GM19467 (cell line): Measurements from ENCODE around the gene MAP4K2.

Experiments
- ATAC-seq: cut with Tn5 transposase; IDR thresholded peaks from one replicate; pipeline ENCODE4 v1.9.1; 2021; ENCODE audit warnings: mild to moderate bottlenecking, moderate library complexity; ENCODE audit not compliant: unreplicated experiment

The MAP4K2 gene

GRCh38 chr11:64792482-64792881 is 10.5 kb downstream of the MAP4K2 start:
- ATAC-seq = no peak

DNA sequence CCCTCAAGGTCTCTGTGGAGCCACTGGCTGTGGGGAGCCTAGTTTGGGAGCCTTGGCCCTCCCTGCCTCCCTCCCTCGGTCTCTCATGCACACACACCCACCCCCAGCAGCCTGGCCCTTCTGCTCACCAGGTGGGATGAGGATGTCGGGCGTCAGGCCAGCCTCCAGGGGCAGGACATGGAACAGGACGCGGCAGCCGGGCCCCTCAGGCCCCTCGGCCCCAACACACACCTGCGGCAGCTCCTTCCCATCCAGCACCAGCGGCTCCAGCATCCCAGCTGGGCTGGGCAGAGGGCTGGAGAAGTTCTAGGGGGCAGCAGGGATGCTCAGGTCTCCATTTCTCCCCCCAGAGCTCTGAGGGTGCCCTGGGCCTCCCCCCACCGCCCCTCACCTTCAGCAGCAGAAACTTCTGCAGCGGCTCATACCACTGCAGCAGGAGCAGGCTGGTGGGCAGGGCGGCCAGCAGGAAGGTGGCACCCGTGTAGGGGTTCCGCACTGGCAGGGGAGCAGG is 11.2 kb downstream of the MAP4K2 start:
- ATAC-seq = no peak

DNA sequence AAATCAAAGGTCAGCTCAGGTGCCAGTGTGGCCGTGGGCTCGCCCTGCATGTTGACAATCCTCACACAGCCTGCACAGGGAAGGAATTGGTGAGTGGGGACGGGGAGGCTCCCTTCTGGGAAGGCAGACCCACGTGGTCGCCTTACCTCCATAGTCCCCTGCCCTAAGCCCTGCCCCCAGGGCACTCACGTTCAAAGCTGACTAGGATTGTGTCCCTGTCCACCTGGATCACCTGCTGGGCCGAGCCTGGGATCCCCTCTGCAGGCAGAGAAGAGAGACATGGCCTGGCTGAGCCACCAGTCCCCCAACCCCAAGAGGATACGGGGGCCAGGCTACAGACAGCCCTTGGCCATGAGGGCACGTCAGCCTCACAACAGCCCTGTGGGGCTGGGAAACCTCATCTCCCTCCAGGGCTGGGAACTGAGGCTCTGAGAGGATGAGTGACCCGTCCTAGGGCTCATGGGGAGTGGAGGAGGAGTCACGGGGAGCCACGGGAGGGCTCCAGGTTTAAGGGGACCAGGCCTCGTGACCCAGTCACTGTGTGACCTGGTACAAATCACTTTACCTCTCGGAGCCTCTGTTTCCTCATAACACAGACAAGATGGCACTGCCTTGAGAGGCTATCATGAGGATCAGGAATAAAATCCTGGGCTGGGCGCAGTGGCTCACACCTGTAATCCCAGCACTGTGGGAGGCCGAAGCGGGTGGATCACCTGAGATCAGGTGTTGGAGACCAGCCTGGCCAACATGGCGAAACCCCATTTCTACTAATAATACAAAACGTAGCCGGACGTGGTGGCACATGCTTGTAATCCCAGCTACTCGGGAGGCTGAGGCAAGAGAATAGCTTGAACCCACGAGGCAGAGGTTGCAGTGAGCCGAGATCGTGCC is 12.6 kb downstream of the MAP4K2 start:
- ATAC-seq = no peak

GRCh38 chr11:64789331-64790204 is 13.4 kb downstream of the MAP4K2 start:
- no peak for ATAC-seq

DNA sequence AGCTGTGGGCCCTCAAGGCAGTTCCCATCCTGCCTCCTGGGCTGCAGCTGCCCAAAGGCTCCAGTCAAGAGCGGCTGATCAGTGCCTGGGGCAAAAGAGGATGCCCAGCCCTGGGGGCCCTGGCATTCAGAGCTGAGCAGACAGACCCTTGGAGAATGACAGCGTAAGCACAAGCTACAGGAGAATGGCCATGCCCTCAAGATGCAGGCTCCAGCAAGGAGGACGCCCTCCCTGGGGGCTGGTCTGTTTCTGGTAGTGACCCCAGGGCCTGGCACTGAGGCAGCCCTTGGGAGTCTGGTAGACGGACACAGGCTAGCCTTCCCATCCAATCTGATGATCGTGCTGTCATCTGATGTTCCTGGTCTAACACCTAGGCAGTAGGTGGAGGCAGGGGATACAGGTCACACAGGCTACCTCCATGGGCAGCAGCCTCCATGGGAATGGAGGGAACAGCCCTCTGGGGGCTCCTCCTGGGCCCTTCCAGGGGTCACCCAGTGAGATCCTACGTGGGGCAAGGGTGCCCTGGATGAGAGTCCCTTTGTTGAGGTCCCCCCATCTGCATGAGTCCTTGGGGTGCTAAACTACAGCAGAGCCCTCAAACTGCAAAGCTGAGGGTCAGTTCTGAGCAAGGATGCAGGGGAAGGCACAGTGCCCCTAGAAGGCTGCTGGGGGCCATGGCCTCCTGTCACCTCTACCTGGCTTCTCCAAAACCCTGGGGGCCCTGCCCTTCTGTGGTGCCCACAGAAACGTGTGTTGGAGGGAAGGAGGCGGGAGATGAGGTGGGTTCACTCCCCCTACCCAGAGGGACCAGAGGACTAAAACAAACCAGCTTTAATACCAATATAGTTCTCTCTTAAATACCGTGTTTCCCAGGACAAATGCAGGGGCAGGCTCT is 14.4 kb downstream of the MAP4K2 start:
- no peak for ATAC-seq

- ATAC-seq = no peak
Observed at GRCh38 chr11:64787526-64788320, 15.3 kb downstream of the MAP4K2 start.

GRCh38 chr11:64786308-64786707 is 16.7 kb downstream of the MAP4K2 start:
- no peak for ATAC-seq

DNA sequence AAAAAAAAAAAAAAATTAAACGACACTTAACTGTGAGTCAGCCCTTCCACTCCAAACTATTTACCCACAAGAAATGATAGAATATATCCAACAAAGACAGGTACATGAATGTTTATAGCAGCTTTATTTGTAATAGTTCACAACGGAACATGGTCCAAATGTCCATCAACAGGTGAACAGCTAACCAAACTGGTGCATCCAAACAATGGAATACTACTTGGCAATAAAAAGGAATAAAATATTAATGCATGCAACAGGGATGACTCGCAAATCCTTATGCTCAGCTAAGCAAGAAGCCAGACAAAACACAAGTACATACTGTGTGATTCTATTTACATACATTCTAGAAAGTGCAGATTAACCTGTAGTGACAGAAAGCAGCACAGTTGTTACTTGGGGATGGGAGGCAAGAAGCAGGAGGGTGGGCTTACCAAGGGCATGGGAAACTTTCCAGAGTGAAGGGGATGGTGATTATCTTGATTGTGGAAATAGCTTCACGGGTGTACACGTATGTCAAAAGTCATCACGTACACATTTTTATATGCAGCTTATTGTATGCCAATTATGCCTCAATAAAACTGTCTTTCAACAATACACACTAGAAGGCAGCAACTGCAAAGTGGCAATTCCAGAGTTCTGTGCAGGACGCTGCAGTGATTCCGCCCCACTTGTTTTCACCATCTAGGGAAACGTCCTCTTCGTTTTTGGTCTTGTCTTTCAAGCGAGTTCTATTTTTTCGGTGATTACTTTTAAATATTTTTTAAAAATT is 18.0 kb downstream of the MAP4K2 start:
- ATAC-seq = no peak

GRCh38 chr11:64778473-64779298 is 24.3 kb downstream of the MAP4K2 start, which contains the start of gene SF1:
Gene SF1 (minus strand): TSS chr11:64778542. CDS start chr11:64778392, 150 bp downstream.
- ATAC-seq = peak; percentile 75

DNA sequence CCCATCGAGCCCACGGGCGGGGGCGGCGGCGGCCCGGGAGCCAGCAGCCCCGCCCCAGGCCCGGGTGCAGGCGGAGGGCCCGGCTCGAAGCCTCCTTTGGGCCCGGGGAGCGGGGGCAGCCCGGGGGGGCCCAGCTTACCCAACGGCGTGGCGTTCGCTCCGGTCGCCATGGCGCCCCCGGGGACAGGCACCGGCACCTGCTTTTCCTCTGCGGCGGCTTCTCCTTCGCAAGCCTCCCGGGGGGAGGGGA is 24.9 kb downstream of the MAP4K2 start:
- ATAC-seq = no peak

GRCh38 chr11:64777449-64778222 is 25.4 kb downstream of the MAP4K2 start:
- ATAC-seq = peak; percentile 21

DNA sequence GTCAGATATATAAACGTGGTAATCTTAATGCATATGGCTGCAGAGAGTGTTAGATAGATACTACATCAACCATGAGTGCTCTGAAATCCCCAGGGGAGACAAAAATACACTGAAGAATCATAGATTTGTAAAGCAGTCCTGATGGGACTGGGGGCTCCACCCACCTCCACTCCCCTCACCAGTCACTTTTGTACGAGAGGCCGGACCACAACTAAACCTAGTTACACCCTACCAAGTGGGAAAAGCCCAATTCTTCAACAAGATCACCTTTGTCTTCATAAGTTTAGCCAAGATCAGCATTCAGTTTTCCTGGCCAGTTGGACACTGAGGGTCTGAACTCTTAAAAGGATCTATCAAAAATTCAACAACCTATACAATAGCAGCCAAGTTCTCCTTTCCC is 26.1 kb downstream of the MAP4K2 start:
- no peak for ATAC-seq

GRCh38 chr11:64776425-64776824 is 26.6 kb downstream of the MAP4K2 start:
- no peak for ATAC-seq

GRCh38 chr11:64774144-64774543 is 28.9 kb downstream of the MAP4K2 start:
- ATAC-seq = no peak

DNA sequence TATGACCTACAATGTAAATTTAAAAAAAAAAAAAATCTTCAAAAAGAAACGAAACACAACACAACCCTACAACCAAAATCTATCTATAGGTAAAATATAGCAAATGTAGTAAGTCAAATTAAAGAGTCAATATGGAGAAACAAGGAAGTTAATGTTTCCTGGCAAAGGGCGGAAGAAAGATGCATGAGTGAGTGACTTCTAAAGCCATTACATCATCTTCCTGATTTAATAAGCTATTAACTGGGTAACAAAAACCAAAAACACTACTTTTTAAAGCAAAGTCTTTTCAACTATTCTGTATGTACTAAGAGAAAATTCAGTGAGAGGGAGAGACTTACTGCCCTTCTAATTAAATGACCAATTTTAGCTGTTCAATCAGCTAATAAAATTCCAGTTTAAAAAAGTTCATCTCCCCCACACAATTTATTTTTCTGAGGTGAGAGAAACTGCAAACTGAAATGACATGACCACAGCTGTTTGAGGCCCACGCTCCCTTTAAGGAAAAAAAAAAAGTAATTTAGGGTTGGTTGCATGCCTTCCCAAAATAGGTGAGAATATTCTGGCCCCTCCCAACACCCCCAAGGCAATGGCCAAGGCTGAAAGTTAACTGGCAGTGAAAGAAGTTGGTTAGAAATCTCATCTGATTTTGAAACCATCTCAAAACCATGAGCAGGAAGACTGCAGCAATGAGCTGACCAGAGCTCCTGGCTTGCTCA is 30.6 kb downstream of the MAP4K2 start:
- no peak for ATAC-seq

DNA sequence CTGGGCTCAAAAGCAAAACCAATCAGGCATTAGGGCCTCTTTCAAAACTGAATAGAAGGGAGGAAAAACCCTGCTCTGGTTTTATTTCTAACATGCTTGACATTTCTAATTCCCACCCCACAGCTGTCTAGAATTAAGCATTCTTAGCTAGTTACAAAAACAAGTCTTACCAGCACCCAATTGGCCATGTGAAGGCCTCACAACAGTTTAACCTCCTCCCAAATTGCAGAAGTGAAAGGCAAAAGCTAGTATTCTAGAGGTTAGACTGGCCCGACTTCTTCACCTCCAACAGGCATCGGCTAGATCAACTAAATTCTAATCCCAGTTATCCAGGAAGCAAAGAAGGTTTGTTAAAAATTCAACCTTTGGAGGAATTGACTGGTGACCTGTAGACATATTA is 31.2 kb downstream of the MAP4K2 start:
- no peak for ATAC-seq

DNA sequence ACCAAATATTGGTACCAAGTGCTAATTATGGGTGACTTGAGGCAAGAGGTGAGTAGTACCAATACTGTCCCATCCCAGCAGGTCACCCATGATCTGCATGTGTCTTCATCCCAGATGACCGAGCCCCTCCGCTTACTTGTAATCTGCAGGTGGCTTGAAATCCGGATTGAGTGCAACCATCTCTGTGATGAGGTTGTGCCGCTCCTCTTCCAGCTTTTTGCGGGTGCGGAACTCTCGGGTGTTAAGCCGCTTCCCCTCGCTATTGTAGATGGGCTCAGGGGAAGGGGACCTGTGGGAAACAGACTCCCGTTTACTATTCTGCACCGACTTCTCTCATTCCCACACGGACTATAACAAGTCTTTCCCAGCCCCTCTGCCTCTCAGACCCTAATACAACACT is 32.9 kb downstream of the MAP4K2 start:
- ATAC-seq = no peak
